Hematopoietic multipotent progenitor cell treated with erythropoietin and hydrocortisone succinate and interleukin-3 and kit ligand, for 15 days (in vitro differentiated cells): Measurements from ENCODE around the gene CTBS.
A peak's percentile ranks its signal among the peaks of the same experiment; 100 is the strongest.
"Not testable (repeated sequence)": the region's sequence is repeated elsewhere in the genome, so short reads cannot be mapped to it uniquely, and the experiment has no call there.

Experiments
- DNase-seq: peaks from one replicate; pipeline ENCODE4 v3.0.0-alpha.2; 2015; ENCODE audit warnings: low spot score

The CTBS gene

DNA sequence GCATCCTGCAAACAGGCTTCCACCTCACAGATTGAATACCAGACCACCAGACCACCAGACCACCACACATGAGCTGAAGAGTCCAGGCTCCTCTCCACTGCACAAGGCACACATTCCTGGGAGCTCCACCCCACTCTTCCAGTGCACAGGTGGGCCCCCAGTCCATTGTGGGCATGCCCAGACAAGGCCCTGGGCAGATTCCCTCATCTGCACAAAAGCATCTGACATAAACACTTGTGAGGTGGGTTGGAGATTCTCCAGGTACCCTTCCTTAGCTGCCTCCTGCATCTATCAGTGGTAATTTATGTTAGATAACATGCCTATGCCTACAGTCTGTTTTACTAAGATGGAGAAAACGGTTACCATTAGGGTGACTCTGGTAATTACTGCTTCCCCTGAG lies 11.6 kb upstream of the CTBS start:
- no peak for DNase-seq

- DNase-seq: no peak
These were observed 9.9 kb upstream of the CTBS start for GRCh38 chr1:84584126-84584525.

GRCh38 chr1:84583648-84584047 lies 9.4 kb upstream of the CTBS start:
- no peak for DNase-seq

GRCh38 chr1:84582802-84583587 lies 8.8 kb upstream of the CTBS start:
- DNase-seq: no peak

GRCh38 chr1:84581648-84582047 lies 7.4 kb upstream of the CTBS start:
- DNase-seq: no peak

GRCh38 chr1:84574936-84575335 lies 696 bp upstream of the CTBS start:
- DNase-seq: no peak

GRCh38 chr1:84573481-84573966 lies 716 bp downstream of the CTBS start:
- DNase-seq: peak; percentile 15

GRCh38 chr1:84571150-84571535 lies 3.1 kb downstream of the CTBS start:
- no peak for DNase-seq

DNA sequence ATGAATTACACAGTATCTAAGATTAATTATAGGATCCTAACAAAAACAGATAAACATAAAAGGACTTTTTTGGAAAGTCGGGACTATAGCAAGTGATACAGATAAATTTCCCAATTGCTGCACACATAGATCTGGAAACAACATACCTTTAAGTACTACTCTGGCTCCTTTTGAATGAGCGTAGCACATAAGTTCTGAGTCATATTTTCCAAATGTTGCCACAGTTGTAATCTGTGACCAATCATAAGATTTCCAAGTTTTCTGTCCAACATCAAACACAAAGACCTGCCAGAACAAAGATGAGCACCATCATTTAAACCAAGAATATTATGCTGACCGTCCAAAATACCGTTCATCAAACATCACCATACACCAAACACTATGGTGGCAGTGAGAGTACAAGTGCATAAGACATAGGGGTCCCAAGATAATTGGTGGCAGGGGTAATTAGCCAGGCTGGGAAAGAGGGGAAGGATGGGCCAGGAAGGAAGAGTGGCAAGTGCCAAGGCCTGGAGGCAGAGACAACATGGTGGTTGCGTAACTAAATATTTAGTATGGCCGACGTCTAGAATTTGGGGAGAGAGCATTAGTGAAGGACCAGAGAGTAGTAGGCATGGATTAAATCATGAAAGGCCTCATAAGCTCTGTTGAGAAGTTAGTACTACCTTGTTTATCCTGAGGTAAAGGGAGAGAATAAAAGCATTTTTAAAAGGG lies 3.6 kb downstream of the CTBS start:
- DNase-seq: no peak

DNA sequence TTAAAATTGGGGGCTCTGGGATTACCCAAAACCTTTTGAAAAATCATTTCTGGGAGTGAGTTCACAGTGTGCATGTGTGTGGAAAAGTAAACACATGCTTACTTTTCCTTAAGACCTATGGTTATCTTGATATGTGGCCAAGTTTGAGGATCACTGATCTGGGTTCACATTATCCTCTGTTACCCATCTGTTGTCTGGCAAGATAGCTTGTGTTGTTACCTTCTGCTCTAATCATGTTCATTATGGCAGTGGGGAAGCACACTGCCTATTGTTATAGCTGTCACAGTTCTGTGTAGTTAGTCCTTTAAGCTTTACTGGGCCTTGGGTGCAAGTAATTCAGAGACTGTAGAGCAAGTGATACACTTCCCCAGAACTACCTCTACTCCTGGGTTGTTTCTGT lies 5.0 kb downstream of the CTBS start:
- no peak for DNase-seq

DNA sequence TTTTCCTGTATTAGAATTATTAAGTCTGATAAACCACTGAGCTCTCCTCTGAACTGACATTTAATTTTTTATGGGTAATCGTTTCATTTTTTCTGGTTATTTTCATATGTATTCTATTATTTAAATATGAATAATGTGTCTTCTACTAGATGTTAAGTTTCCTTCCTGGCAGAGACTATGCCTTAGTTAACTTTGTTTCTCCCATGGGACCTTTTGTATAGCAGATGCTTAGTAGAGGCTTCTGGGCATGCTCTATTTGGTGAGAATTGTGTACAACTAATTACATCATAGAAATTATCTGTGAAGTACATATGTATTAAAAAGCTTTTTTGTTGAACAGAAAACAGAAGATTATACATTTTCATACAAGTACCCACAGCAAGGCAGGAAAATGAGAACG lies 23.4 kb downstream of the CTBS start:
- DNase-seq: no peak

- peak; percentile 41 for DNase-seq
These were observed 32.6 kb downstream of the CTBS start for GRCh38 chr1:84541679-84542078.

DNA sequence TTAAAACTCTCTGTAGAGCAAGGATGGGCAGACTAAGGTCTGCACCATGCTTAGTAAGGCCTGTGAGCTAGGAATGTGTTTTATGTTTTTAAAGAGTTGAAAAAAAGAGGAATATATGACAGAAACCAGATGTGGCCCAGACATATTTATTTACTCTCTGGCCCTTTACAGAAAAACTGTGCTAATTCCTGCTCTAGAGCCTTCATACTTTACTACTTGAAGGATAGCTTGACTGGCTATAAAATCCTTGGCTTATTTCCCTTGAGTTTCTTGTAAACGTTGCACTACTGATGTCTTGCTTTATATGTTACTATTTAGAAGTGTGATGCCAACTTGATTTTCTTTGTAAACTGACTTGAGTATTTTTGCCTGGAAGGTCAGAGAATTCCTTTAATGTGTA lies 33.5 kb downstream of the CTBS start:
- no peak for DNase-seq

DNA sequence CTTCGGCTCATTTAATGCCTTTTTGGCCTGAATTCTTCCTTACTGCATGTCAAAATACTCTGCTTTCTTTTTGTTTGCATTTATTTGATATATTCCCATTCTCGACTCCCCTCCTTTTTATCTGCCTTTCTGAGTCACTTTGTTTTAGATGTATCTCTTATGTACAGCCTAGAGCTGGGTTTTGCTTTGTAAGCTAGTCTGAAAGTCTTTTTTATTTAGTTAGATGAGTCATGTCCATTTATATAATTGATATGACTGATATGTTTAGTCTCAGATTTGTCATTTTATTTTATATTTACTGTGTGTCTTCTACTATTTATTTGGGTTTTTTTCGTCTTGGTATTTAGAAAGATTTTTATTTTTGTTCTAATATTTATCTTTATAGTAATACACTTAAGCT lies 34.3 kb downstream of the CTBS start:
- DNase-seq: no peak

- no peak for DNase-seq
These were observed 35.6 kb downstream of the CTBS start for GRCh38 chr1:84538599-84538998.

- no peak for DNase-seq
These were observed 48.5 kb downstream of the CTBS start for GRCh38 chr1:84525779-84526178.

DNA sequence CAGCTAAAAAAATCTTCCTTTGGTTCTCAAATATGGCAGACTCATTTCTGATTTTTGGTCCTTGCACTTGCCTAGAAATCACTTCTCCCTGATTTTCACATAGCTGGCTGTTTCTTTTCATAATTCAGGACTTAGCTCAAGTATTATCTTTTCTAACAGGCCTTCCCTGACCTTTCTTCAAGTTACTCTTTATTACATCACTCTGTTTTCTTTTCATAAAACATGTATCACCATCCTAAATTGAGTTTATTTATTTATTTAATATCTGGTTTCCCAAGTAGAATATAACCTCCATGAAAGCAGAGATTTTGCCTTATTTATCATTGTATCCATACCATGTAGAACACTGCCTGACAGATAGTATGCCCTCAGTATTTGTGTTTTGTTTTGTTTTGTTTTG lies 49.6 kb downstream of the CTBS start:
- DNase-seq: no peak

GRCh38 chr1:84510668-84511067 lies 63.6 kb downstream of the CTBS start:
- DNase-seq: no peak

DNA sequence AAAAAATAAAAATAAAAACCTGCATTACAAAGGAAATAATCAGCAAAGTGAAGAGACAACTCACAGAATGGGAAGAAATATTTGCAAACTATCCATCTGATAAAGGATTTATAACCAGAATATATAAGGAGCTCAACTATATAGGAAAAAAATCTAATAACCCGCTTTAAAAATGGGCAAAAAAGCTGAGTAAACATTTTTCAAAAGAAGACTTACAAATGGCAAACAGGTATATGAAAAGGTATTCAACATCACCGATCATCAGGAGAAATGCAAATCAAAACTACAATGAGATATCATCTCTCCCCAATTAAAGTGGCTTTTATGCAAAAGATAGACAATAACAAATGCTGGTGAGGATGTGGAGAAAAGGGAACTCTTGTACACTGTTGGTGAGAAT lies 64.1 kb downstream of the CTBS start:
- no peak for DNase-seq

DNA sequence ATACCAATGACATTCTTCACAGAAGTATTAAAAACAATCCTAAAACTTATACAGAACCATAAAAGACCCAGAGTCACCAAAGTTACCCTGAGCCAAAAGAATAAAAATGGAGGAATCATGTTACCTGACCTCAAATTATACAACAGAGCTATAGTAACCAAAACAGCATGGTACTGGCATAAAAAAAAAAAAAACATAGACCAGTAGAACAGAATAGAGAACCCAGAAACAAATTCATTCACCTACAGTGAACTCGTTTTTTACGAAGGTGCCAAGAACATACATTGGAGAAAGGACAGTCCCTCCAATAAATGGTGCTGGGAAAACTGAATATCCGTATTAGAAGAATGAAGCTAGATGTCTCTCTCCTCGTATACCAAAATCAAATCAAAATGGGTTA lies 65.2 kb downstream of the CTBS start:
- no peak for DNase-seq

GRCh38 chr1:84508510-84508909 lies 65.7 kb downstream of the CTBS start:
- DNase-seq: no peak

DNA sequence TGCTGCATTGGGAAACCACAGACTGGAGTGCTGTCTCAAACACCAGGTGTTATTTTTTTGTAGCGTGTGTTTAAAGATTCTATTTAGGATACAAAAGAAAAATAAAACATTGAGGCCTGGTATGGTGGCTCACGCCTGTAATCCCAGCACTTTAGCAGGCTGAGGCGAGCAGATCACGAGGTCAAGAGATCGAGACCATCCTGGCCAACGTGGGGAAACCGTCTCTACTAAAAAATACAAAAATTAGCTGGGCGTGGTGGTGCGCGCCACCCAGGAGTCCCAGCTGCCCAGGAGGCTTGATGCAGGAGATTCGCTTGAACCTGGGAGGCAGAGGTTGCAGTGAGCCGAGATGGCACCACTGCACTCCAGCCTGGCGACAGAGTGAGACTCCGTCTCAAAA lies 66.4 kb downstream of the CTBS start:
- DNase-seq: not testable (repeated sequence)

DNA sequence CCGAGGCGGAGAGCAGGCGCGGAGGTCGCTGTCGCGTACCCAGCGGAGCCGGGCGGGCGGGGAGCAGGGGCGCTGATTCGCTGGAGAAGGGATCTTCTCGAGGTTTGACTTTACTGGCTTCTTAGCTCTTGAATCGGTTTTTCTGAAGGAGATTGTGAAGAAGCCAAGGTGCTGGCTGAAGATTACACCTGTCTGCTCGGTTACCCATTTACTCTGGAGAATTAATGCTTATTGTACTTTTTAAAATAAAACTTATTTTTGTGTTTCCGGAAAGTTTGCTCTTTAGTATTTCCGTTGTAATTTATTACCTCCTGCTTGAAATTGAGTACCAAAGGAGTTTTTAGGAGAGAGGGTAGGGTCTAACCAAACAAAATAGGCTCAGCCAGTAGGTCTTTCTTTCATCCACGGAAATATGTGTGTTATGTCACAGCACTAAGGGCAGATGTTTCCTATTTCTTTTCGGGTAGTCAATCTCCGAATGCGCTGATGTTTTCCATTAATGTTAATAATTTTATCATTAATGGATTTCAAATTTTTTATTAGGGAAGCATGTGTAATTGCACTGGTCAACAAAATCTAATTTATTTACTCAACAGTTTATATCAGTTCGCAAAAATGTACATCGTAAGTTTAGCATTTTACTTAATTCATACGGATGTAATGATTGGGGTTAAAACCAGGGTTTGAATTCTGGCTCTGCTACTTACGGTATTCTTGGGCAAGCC lies 67.3 kb downstream of the CTBS start:
- DNase-seq: peak; percentile 14
